Fibroblast of peridontal ligament (primary cell): ENCODE measurements around the gene CLMP.
"Not testable (repeated sequence)": the region's sequence is repeated elsewhere in the genome, so short reads cannot be mapped to it uniquely, and the experiment has no call there.

Source experiments
- DNase-seq: peaks from one replicate; pipeline ENCODE4 v3.0.0-alpha.2; 2010; ENCODE audit errors: extremely low read depth

CLMP gene

GRCh38 chr11:123218451-123218850 is 23.4 kb upstream of the CLMP start:
- no peak for DNase-seq

- no peak for DNase-seq
Observed at GRCh38 chr11:123217897-123218296, 22.8 kb upstream of the CLMP start.

GRCh38 chr11:123216249-123216648 is 21.2 kb upstream of the CLMP start:
- DNase-seq = no peak

- no peak for DNase-seq
Observed at GRCh38 chr11:123214940-123215339, 19.9 kb upstream of the CLMP start.

- DNase-seq = no peak
Observed at GRCh38 chr11:123214396-123214795, 19.3 kb upstream of the CLMP start.

GRCh38 chr11:123213307-123213771 is 18.3 kb upstream of the CLMP start:
- DNase-seq = no peak

- DNase-seq = peak; percentile 41
Observed at GRCh38 chr11:123212406-123212805, 17.4 kb upstream of the CLMP start.

GRCh38 chr11:123211981-123212380 is 16.9 kb upstream of the CLMP start:
- no peak for DNase-seq

- no peak for DNase-seq
Observed at GRCh38 chr11:123211149-123211852, 16.3 kb upstream of the CLMP start.

- DNase-seq = no peak
Observed at GRCh38 chr11:123209591-123209990, 14.5 kb upstream of the CLMP start.

- DNase-seq = no peak
Observed at GRCh38 chr11:123206791-123207434, 11.9 kb upstream of the CLMP start.

GRCh38 chr11:123206055-123206454 is 11.0 kb upstream of the CLMP start:
- not testable (repeated sequence) for DNase-seq

GRCh38 chr11:123203934-123204333 is 8.9 kb upstream of the CLMP start:
- no peak for DNase-seq

- no peak for DNase-seq
Observed at GRCh38 chr11:123203471-123203870, 8.4 kb upstream of the CLMP start.

- no peak for DNase-seq
Observed at GRCh38 chr11:123202155-123203151, 7.4 kb upstream of the CLMP start.

GRCh38 chr11:123200264-123200663 is 5.2 kb upstream of the CLMP start:
- DNase-seq = no peak

- DNase-seq = peak; percentile 53
Observed at GRCh38 chr11:123197711-123198110, 2.7 kb upstream of the CLMP start.

- DNase-seq = no peak
Observed at GRCh38 chr11:123196060-123196714, 1.1 kb upstream of the CLMP start.

- DNase-seq = peak; percentile 64
Observed at GRCh38 chr11:123194337-123195187, 486 bp downstream of the CLMP start.

GRCh38 chr11:123193742-123194141 is 1.3 kb downstream of the CLMP start:
- DNase-seq = no peak

GRCh38 chr11:123191939-123192338 is 3.1 kb downstream of the CLMP start:
- DNase-seq = no peak
